Body of pancreas (tissue), 4 donors: ENCODE results near the gene PPM1N. TPM values are rescaled to one million over a fixed set of nuclear protein-coding genes. Genes with fewer than 3 reads are reported as not detected.

Source experiments
- ATAC-seq: fragments of 150-250 bp; one replicate; pipeline ENCODE4 v1.9.1; 2016
- DNase-seq, 4 donors: peaks; one replicate each; pipeline ENCODE4 v3.0.0-alpha.2; 2019
- H3K27ac ChIP-seq, 4 donors: fragments of 200-600 bp; sonication (generic); 1 replicate in 3 of 4; 2 replicates in 1 of 4; pipeline versions ENCODE4 v1.5.1 to v1.6.1; 2016 to 2019; ENCODE audit warnings: mild to moderate bottlenecking in 1 of 4, mixed read lengths in 1 of 4, moderate library complexity in 1 of 4
- H3K27me3 ChIP-seq, 2 donors: fragments of 200-600 bp; sonication (generic); one replicate each; pipeline ENCODE4 v1.6.0; 2016; ENCODE audit warnings: mild to moderate bottlenecking in 1 of 2
- H3K36me3 ChIP-seq, 2 donors: fragments of 200-600 bp; sonication (generic); replicated peaks in 1 of 2; 2 replicates each; pipeline ENCODE4 v1.5.1; 2016; ENCODE audit warnings: low read depth in 2 of 2; ENCODE audit not compliant: insufficient read depth in 1 of 2
- H3K4me1 ChIP-seq: fragments of 200-600 bp; sonication (generic); one replicate; pipeline ENCODE4 v1.6.0; 2016
- H3K4me3 ChIP-seq, 2 donors: fragments of 200-600 bp; sonication (generic); 1 replicate in 1 of 2; 2 replicates in 1 of 2; pipeline ENCODE4 v1.5.1; 2016 to 2019
- H3K9me3 ChIP-seq, 3 donors: fragments of 200-600 bp; sonication (generic); 1 replicate in 2 of 3; 2 replicates in 1 of 3; pipeline ENCODE4 v1.5.1; 2016
- CTCF ChIP-seq, 7 experiments: fragments of 450-650 bp in 4 of 7; fragments of 200-600 bp in 3 of 7; sonication (generic) in 3 of 7; IDR thresholded peaks; one replicate each; pipeline ENCODE4 v1.5.1; 2016 to 2019; ENCODE audit warnings: antibody characterized with exemption in 7 of 7
- POLR2A ChIP-seq, 3 donors: fragments of 450-650 bp; IDR thresholded peaks; one replicate each; pipeline ENCODE4 v1.6.1; 2016; ENCODE audit warnings: antibody characterized with exemption in 3 of 3, mild to moderate bottlenecking in 2 of 3
- WGBS, 2 donors: methylation state at CpG; one replicate each; pipeline ENCODE4 v1.1.5; 2017; 5-methylcytosine and 5-hydroxymethylcytosine counted together
- intact Hi-C: fragments of 100-400 bp; cut with DNase I; formaldehyde crosslinking; loops from one replicate; pipeline ENCODE4 v1.15.1; 2023
- total RNA-seq, 2 donors: library from RNA; depleted of rRNA; stranded (reverse); fragments of >200 nt; gene quantifications; one replicate each; pipeline ENCODE4 v1.1.0, GENCODE V29; 2016

The PPM1N gene
- total RNA-seq, 2 donors from 2014 or later = not detected

GRCh38 chr19:45467115-45467455, 31.2 kb upstream of the PPM1N start:
- 1 to 2% methylated on average over 11 of the region's 11 CpGs for WGBS, 2 donors
- Histone ChIP-seq H3K36me3 (no peaks in the 10 kb centered on the region), H3K9me3 (no peaks in the 10 kb centered on the region), H3K27ac (peak overlapping the region; percentile 77 to 97 (median 93)), H3K4me1 (peaks cover 25% of the 10 kb centered on the region), H3K27me3 (no peaks in the 10 kb centered on the region), H3K4me3 (no peak overlapping the region)
- no peak for ATAC-seq
- no peak for TF ChIP-seq POLR2A (IDR thresholded peaks at IDR 0.05)
- peak in 1 of 7 experiments; percentile 8 for TF ChIP-seq CTCF (IDR thresholded peaks at IDR 0.05)
- intact Hi-C loops = no loop called here
- no peak for DNase-seq

DNA sequence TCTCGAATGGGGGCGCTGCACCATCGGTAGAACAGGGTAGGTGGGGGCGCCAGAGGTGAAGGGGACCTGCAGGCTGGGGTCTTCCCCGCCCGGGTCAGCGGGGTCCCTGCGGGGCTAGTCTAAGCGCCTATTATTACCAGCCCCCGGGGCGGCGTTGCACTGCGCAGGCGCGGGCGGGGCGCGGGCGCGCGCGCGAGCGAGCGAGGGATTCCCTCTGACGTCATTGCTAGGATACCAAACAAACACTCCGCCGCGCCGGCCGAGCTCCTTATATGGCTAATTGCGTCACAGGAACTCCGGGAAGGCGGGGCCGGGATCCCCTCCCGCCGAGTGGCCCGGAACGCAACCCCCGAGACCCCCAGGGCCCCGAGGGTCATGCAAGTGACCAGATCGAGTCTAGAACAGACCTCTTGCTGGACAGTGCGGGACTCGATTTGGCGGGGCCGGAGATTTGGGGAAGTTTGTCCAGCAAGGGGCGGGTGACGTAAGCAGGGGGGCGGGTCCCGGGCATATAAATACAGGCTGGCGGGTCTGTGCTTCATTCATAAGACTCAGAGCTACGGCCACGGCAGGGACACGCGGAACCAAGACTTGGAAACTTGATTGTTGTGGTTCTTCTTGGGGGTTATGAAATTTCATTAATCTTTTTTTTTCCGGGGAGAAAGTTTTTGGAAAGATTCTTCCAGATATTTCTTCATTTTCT, 30.6 kb upstream of the PPM1N start, which contains the start of gene FOSB:
TSS of gene FOSB (plus strand) at position 541 of the 703 bp plus-strand sequence. CDS start 591 bp downstream, outside the sequence.
- DNase-seq (peak; percentile 96 to 98 (median 98)), ATAC-seq (peak; percentile 72)
- Histone ChIP-seq H3K9me3 (no peaks in the 10 kb centered on the region), H3K4me1 (peaks cover 25% of the 10 kb centered on the region), H3K36me3 (no peaks in the 10 kb centered on the region), H3K4me3 (peak within 1 kb of the TSS; percentile 2 to 23), H3K27ac (peak within 1 kb of the TSS; percentile 92 to 97 (median 93)), H3K27me3 (no peaks in the 10 kb centered on the region)
- WGBS, 2 donors = 0% methylated on average over 20 to 56 of the region's 56 CpGs
- intact Hi-C loops = no loop called here
- peak; percentile 80 to 99 (median 98) for TF ChIP-seq POLR2A (IDR thresholded peaks at IDR 0.05)
- TF ChIP-seq CTCF (IDR thresholded peaks at IDR 0.05) = no peak

- peak overlapping the region; percentile 77 to 97 (median 93) for H3K27ac ChIP-seq
- DNase-seq (peak; percentile 45 to 55 (median 48)), ATAC-seq (no peak)
- 0 to 1% methylated on average over 18 to 31 of the region's 31 CpGs for WGBS, 2 donors
- intact Hi-C loops = no loop called here
- no peaks in the 10 kb centered on the region for H3K36me3 ChIP-seq
- no peaks in the 10 kb centered on the region for H3K27me3 ChIP-seq
- H3K9me3 ChIP-seq = no peaks in the 10 kb centered on the region
- TF ChIP-seq POLR2A (IDR thresholded peaks at IDR 0.05) = no peak
- peak in 1 of 7 experiments; percentile 10 for TF ChIP-seq CTCF (IDR thresholded peaks at IDR 0.05)
- peaks cover 25% of the 10 kb centered on the region for H3K4me1 ChIP-seq
- H3K4me3 ChIP-seq = peak overlapping the region; percentile 2 to 23
Observed at GRCh38 chr19:45468159-45468651, 30.0 kb upstream of the PPM1N start.

- intact Hi-C loops = no loop called here
- no peak for TF ChIP-seq POLR2A (IDR thresholded peaks at IDR 0.05)
- TF ChIP-seq CTCF (IDR thresholded peaks at IDR 0.05) = no peak
- Histone ChIP-seq H3K27ac (peak overlapping the region; percentile 92 to 97 (median 93)), H3K4me1 (peaks cover 25% of the 10 kb centered on the region), H3K4me3 (peak overlapping the region; percentile 2 to 23), H3K9me3 (no peaks in the 10 kb centered on the region), H3K27me3 (no peaks in the 10 kb centered on the region), H3K36me3 (no peaks in the 10 kb centered on the region)
- ATAC-seq = peak; percentile 5
- no peak for DNase-seq
- 0 to 1% methylated on average over 16 to 19 of the region's 19 CpGs for WGBS, 2 donors
Observed at GRCh38 chr19:45468803-45469131, 29.5 kb upstream of the PPM1N start.
